H9 (cell line): Measurements from ENCODE around the gene ACSM3. TPM values are rescaled to one million over a fixed set of nuclear protein-coding genes. Genes with fewer than 3 reads are reported as not detected.
A peak's percentile ranks its signal among the peaks of the same experiment; 100 is the strongest.

Experiments
- DNase-seq: peaks from one replicate; pipeline ENCODE4 v3.0.0-alpha.2; 2017
- H2AFZ ChIP-seq: one replicate; pipeline ENCODE4 v1.6.1; 2013; ENCODE audit warnings: mild to moderate bottlenecking, low read length, control low read depth, moderate library complexity
- H2AK5ac ChIP-seq: 2 replicates; pipeline ENCODE4 v1.6.1; 2013; ENCODE audit warnings: low read length, control low read depth, mixed read lengths; ENCODE audit not compliant: insufficient read length
- H2BK120ac ChIP-seq: one replicate; pipeline ENCODE4 v1.6.1; 2013; ENCODE audit warnings: low read depth, mild to moderate bottlenecking, low read length, control low read depth, inconsistent platforms; ENCODE audit not compliant: poor library complexity, severe bottlenecking
- H2BK12ac ChIP-seq: 2 replicates; pipeline ENCODE4 v1.6.1; 2013; ENCODE audit warnings: low read length, control low read depth, mixed read lengths, low read depth; ENCODE audit not compliant: insufficient read length
- H2BK15ac ChIP-seq: 2 replicates; pipeline ENCODE4 v1.6.1; 2013; ENCODE audit warnings: low read depth, low read length, control low read depth
- H2BK20ac ChIP-seq: one replicate; pipeline ENCODE4 v1.6.1; 2013; ENCODE audit warnings: low read depth, mild to moderate bottlenecking, low read length, control low read depth, inconsistent platforms; ENCODE audit not compliant: poor library complexity, severe bottlenecking
- H2BK5ac ChIP-seq: 2 replicates; pipeline ENCODE4 v1.6.1; 2013; ENCODE audit warnings: low read length, control low read depth, mixed read lengths; ENCODE audit not compliant: insufficient read length
- H3K14ac ChIP-seq: 2 replicates; pipeline ENCODE4 v1.6.1; 2013; ENCODE audit warnings: low read length, control low read depth; ENCODE audit not compliant: insufficient read depth
- H3K18ac ChIP-seq: 2 replicates; pipeline ENCODE4 v1.6.1; 2013; ENCODE audit warnings: low read depth, mild to moderate bottlenecking, mixed read lengths, low read length, control low read depth; ENCODE audit not compliant: insufficient read length
- H3K23ac ChIP-seq: 2 replicates; pipeline ENCODE4 v1.6.1; 2013; ENCODE audit warnings: low read length, control low read depth, mixed read lengths, low read depth; ENCODE audit not compliant: insufficient read length
- H3K23me2 ChIP-seq: 2 replicates; pipeline ENCODE4 v1.6.1; 2013; ENCODE audit warnings: low read depth, mild to moderate bottlenecking, mixed read lengths, low read length, control low read depth; ENCODE audit not compliant: insufficient read length, poor library complexity, severe bottlenecking
- H3K27ac ChIP-seq: 2 replicates; pipeline ENCODE4 v1.5.1; 2013; ENCODE audit warnings: low read length, control low read depth, mixed read lengths, low read depth; ENCODE audit not compliant: insufficient read length
- H3K27me3 ChIP-seq: 2 replicates; pipeline ENCODE4 v1.6.1; 2013; ENCODE audit warnings: low read length, control low read depth, inconsistent platforms; ENCODE audit not compliant: insufficient read depth
- H3K4ac ChIP-seq: 2 replicates; pipeline ENCODE4 v1.6.1; 2013; ENCODE audit warnings: low read depth, mild to moderate bottlenecking, control low read depth, inconsistent platforms, low read length, moderate library complexity
- H3K4me1 ChIP-seq: 2 replicates; pipeline ENCODE4 v1.6.1; 2013; ENCODE audit warnings: low read length, control low read depth, inconsistent platforms; ENCODE audit not compliant: insufficient read depth
- H3K4me2 ChIP-seq: 2 replicates; pipeline ENCODE4 v1.6.1; 2013; ENCODE audit warnings: low read length, control low read depth, mixed read lengths; ENCODE audit not compliant: insufficient read length, insufficient read depth
- H3K56ac ChIP-seq: 2 replicates; pipeline ENCODE4 v1.6.1; 2013; ENCODE audit warnings: low read depth, mild to moderate bottlenecking, mixed read lengths, low read length, control low read depth; ENCODE audit not compliant: insufficient read length
- H3K79me1 ChIP-seq: 2 replicates; pipeline ENCODE4 v1.6.1; 2013; ENCODE audit warnings: low read depth, mild to moderate bottlenecking, moderate library complexity, low read length, control low read depth, inconsistent platforms; ENCODE audit not compliant: insufficient read depth, poor library complexity, severe bottlenecking
- H3K79me2 ChIP-seq: 2 replicates; pipeline ENCODE4 v1.6.1; 2013; ENCODE audit warnings: low read length, control low read depth, inconsistent platforms; ENCODE audit not compliant: insufficient read depth
- H3K9ac ChIP-seq: 2 replicates; pipeline ENCODE4 v1.6.1; 2013; ENCODE audit warnings: low read length, control low read depth, mixed read lengths; ENCODE audit not compliant: insufficient read length; ENCODE audit errors: extremely low read depth
- H3K9me3 ChIP-seq: one replicate; pipeline ENCODE4 v1.6.1; 2013; ENCODE audit warnings: low read depth, low read length, inconsistent platforms; ENCODE audit not compliant: control insufficient read depth
- H3T11ph ChIP-seq: one replicate; pipeline ENCODE4 v1.6.1; 2013; ENCODE audit warnings: mild to moderate bottlenecking, low read length, control low read depth, inconsistent platforms
- H4K20me1 ChIP-seq: one replicate; pipeline ENCODE4 v1.6.1; 2013; ENCODE audit not compliant: control insufficient read depth, insufficient read length, insufficient read depth
- H4K5ac ChIP-seq: 2 replicates; pipeline ENCODE4 v1.6.1; 2013; ENCODE audit warnings: low read depth, mild to moderate bottlenecking, mixed read lengths, low read length, control low read depth; ENCODE audit not compliant: insufficient read length
- H4K8ac ChIP-seq: replicated peaks from 2 replicates; pipeline ENCODE4 v1.6.1; 2013; ENCODE audit warnings: low read length, control low read depth, mixed read lengths, low read depth; ENCODE audit not compliant: insufficient read length
- H4K91ac ChIP-seq: 2 replicates; pipeline ENCODE4 v1.6.1; 2013; ENCODE audit warnings: low read depth, mild to moderate bottlenecking, moderate library complexity, mixed read lengths, low read length, control low read depth; ENCODE audit not compliant: insufficient read length
- H3K27ac Mint-ChIP-seq, 3 experiments: 2 replicates in 2 of 3; 3 replicates in 1 of 3; pipeline ENCODE4 v1.8.0; 2020 to 2021; ENCODE audit warnings: mixed read lengths in 3 of 3, mild to moderate bottlenecking in 1 of 3, moderate library complexity in 1 of 3
- H3K27me3 Mint-ChIP-seq: 2 replicates; pipeline ENCODE4 v1.8.0; 2021; ENCODE audit warnings: low read depth, mild to moderate bottlenecking, moderate library complexity, mixed read lengths
- H3K36me3 Mint-ChIP-seq, 3 experiments: 2 replicates in 2 of 3; 3 replicates in 1 of 3; pipeline ENCODE4 v1.8.0; 2020 to 2021; ENCODE audit warnings: low read depth in 3 of 3, mixed read lengths in 3 of 3; ENCODE audit not compliant: insufficient read depth in 1 of 3
- H3K4me1 Mint-ChIP-seq, 2 experiments: 2 replicates each; pipeline ENCODE4 v1.8.0; 2020; ENCODE audit warnings: mixed read lengths in 2 of 2
- H3K4me3 Mint-ChIP-seq, 2 experiments: 2 replicates in 1 of 2; 3 replicates in 1 of 2; pipeline ENCODE4 v1.8.0; 2020 to 2021; ENCODE audit warnings: mild to moderate bottlenecking in 2 of 2, mixed read lengths in 2 of 2, moderate library complexity in 1 of 2
- H3K9me3 Mint-ChIP-seq, 2 experiments: 2 replicates in 1 of 2; 3 replicates in 1 of 2; pipeline ENCODE4 v1.8.0; 2020; ENCODE audit warnings: mild to moderate bottlenecking in 2 of 2, mixed read lengths in 2 of 2, moderate library complexity in 1 of 2
- WGBS: extraction: QIAGEN DNeasy Blood & Tissue Kit; methylation state at CpG from one replicate; pipeline ENCODE4 v1.1.7; 2013; ENCODE audit warnings: missing lambda C conversion rate, low lambda C conversion rate, mixed read lengths; ENCODE audit not compliant: insufficient read length; ENCODE audit errors: extremely low coverage; 5-methylcytosine and 5-hydroxymethylcytosine counted together
- total RNA-seq: library from RNA; stranded (reverse); gene quantifications from 2 replicates; pipeline ENCODE4 v1.2.1, GENCODE V29; 2021
- TF ChIP-seq, protein P1 (sequence below): fragments of 200-600 bp; sonication (generic); conservative IDR thresholded peaks from 3 replicates; pipeline ENCODE4 v1.8.0; 2021; ENCODE audit warnings: antibody characterized with exemption, mild to moderate bottlenecking

ACSM3 gene
- total RNA-seq, 1 experiment from 2014 or later: 3.1 TPM

DNA sequence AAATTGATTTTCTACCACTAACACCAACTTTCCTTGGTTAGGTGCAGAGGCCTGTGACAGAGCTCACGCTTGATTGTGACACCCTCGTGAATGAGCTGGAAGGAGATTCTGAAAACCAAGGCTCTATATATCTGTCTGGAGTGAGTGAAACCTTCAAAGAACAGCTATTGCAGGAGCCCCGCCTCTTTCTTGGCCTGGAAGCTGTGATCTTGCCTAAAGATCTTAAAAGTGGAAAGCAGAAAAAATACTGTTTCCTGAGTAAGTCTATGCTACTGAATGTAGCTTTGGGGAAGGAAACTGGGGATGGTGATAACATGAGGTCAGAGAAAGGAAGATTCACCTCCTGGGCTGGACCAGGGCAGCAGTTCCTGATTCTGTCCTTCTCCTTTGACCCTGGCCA is 80.8 kb downstream of the ACSM3 start:
- H2BK120ac ChIP-seq: no peak overlapping the region
- H2BK12ac ChIP-seq: no peak overlapping the region
- Mint-ChIP-seq H3K27ac (peak overlapping the region in 1 of 3 experiments; percentile 60; a peak in 1 of 7 replicates), H3K4me3 (no peak overlapping the region), H3K4me1 (no peaks in the 10 kb centered on the region), H3K36me3 (peaks cover 6 to 41% (median 23%) of the 10 kb centered on the region in 3 experiments), H3K9me3 (no peaks in the 10 kb centered on the region), H3K27me3 (no peaks in the 10 kb centered on the region)
- H2AFZ ChIP-seq: no peak overlapping the region
- no peak overlapping the region for H2BK15ac ChIP-seq
- no peak overlapping the region for H3K9ac ChIP-seq
- H3K4ac ChIP-seq: no peak overlapping the region
- H3K9me3 ChIP-seq: no peaks in the 10 kb centered on the region
- no peak overlapping the region for H4K5ac ChIP-seq
- no peak overlapping the region for H3K23ac ChIP-seq
- no peak overlapping the region for H3K56ac ChIP-seq
- no peak overlapping the region for H4K8ac ChIP-seq
- H2AK5ac ChIP-seq: no peak overlapping the region
- no peak overlapping the region for H3K4me2 ChIP-seq
- H3K79me1 ChIP-seq: no peaks in the 10 kb centered on the region
- TF ChIP-seq, protein P1, sequence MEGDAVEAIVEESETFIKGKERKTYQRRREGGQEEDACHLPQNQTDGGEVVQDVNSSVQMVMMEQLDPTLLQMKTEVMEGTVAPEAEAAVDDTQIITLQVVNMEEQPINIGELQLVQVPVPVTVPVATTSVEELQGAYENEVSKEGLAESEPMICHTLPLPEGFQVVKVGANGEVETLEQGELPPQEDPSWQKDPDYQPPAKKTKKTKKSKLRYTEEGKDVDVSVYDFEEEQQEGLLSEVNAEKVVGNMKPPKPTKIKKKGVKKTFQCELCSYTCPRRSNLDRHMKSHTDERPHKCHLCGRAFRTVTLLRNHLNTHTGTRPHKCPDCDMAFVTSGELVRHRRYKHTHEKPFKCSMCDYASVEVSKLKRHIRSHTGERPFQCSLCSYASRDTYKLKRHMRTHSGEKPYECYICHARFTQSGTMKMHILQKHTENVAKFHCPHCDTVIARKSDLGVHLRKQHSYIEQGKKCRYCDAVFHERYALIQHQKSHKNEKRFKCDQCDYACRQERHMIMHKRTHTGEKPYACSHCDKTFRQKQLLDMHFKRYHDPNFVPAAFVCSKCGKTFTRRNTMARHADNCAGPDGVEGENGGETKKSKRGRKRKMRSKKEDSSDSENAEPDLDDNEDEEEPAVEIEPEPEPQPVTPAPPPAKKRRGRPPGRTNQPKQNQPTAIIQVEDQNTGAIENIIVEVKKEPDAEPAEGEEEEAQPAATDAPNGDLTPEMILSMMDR: no peak
- no peak overlapping the region for H3K14ac ChIP-seq
- H4K91ac ChIP-seq: no peak overlapping the region
- H3T11ph ChIP-seq: no peak overlapping the region
- H4K20me1 ChIP-seq: no peaks in the 10 kb centered on the region
- H3K4me1 ChIP-seq: no peaks in the 10 kb centered on the region
- H3K27ac ChIP-seq: no peak overlapping the region
- H3K79me2 ChIP-seq: no peaks in the 10 kb centered on the region
- DNase-seq: no peak
- H3K27me3 ChIP-seq: no peaks in the 10 kb centered on the region
- H3K23me2 ChIP-seq: no peaks in the 10 kb centered on the region
- no peak overlapping the region for H3K18ac ChIP-seq
- no CpG with 5 or more reads among the region's 3 CpGs for WGBS
- H2BK5ac ChIP-seq: no peak overlapping the region
- no peak overlapping the region for H2BK20ac ChIP-seq
